ENCODE measurements around the gene PPARD.

DNA sequence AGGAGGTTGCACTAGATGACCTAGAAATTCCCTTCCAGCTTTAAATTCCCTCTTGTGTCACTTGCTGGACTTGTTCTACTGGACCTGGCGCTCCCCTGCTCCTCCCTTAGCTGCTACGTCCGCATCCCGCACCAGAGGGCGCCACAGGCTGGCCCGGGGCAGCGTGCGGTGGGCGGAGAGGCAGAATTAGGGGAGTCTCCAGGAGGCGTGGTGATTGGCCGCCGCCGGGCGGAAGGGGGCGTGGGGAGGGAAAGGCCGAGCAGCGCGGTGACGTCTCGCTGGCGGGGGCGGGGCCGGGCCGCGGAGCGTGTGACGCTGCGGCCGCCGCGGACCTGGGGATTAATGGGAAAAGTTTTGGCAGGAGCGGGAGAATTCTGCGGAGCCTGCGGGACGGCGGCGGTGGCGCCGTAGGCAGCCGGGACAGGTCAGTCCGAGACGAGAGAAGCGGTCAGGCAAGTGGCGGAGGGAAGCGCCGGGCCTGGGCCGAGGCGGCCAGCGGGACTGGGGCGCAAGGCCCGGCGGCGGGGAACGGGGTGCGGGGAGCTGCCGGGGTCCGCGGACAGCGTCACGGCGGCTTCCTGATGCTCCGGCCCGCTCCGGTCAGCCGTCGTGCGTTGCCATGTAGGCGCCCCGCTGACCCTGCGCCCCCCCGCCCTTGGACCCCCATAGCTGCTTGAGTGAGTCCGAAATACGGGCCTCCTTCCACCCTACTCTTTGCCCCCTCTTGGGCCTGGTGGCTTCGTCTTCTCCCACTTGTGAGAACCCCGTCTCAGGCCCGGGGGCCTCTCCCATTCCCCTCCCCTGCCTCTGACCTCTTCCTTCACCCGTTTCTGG, at the start of gene PPARD:
- TF ChIP-seq, protein P1, sequence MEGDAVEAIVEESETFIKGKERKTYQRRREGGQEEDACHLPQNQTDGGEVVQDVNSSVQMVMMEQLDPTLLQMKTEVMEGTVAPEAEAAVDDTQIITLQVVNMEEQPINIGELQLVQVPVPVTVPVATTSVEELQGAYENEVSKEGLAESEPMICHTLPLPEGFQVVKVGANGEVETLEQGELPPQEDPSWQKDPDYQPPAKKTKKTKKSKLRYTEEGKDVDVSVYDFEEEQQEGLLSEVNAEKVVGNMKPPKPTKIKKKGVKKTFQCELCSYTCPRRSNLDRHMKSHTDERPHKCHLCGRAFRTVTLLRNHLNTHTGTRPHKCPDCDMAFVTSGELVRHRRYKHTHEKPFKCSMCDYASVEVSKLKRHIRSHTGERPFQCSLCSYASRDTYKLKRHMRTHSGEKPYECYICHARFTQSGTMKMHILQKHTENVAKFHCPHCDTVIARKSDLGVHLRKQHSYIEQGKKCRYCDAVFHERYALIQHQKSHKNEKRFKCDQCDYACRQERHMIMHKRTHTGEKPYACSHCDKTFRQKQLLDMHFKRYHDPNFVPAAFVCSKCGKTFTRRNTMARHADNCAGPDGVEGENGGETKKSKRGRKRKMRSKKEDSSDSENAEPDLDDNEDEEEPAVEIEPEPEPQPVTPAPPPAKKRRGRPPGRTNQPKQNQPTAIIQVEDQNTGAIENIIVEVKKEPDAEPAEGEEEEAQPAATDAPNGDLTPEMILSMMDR (IDR thresholded peaks at IDR 0.05) = peak; percentile 97 to 100 (median 98)
- TF ChIP-seq POLR2A (IDR thresholded peaks at IDR 0.05) = peak; percentile 92 to 98

Measured in uterus (tissue), 2 donors.